OCI-LY1 (cell line): ENCODE data around the gene SCN5A.

ENCODE experiments used
- CTCF ChIP-seq: fragments of 200-600 bp; sonication (generic), shearing (Covaris generic); IDR thresholded peaks from 2 replicates; pipeline ENCODE4 v1.5.1; 2017; ENCODE audit warnings: mild to moderate bottlenecking, antibody characterized with exemption, low read length, moderate library complexity, mixed read lengths
- EZH2 ChIP-seq: fragments of 200-600 bp; sonication (generic), shearing (Covaris generic); IDR thresholded peaks from 2 replicates; pipeline ENCODE4 v1.8.0; 2017; ENCODE audit warnings: borderline replicate concordance, mixed run types, mild to moderate bottlenecking, antibody characterized with exemption, low read length, moderate library complexity, mixed read lengths

- TF ChIP-seq CTCF, result no peak
- no peak for TF ChIP-seq EZH2
Observed at GRCh38 chr3:38638354-38638753, 11.1 kb downstream of the SCN5A start.
